HepG2 (cell line): ENCODE results near the gene RPS14. TPM values are rescaled to one million over a fixed set of nuclear protein-coding genes. Genes with fewer than 3 reads are reported as not detected.

Experiments used
- ARHGAP35 ChIP-seq: sonication (generic); formaldehyde crosslinking; IDR thresholded peaks from 2 replicates; pipeline ENCODE4 v1.9.0; 2022; ENCODE audit warnings: mild to moderate bottlenecking, inconsistent platforms, moderate library complexity, missing genetic modification reagents, borderline replicate concordance
- ATF3 ChIP-seq: sonication (generic); formaldehyde crosslinking; IDR thresholded peaks from 2 replicates; pipeline ENCODE4 v1.4.0; 2020; ENCODE audit warnings: missing genetic modification reagents
- ATF7 ChIP-seq, 2 experiments: fragments of 450-650 bp in 1 of 2; sonication (generic) in 1 of 2; formaldehyde crosslinking in 1 of 2; IDR thresholded peaks; 2 replicates each; pipeline versions ENCODE4 v1.4.0 to v1.6.1; 2016 to 2020; ENCODE audit warnings: antibody characterized with exemption in 1 of 2, mild to moderate bottlenecking in 1 of 2, missing genetic modification reagents in 1 of 2
- DPF2 ChIP-seq: sonication (generic); formaldehyde crosslinking; IDR thresholded peaks from 2 replicates; pipeline ENCODE4 v1.4.0; 2020; ENCODE audit warnings: mild to moderate bottlenecking, low read depth, missing genetic modification reagents, borderline replicate concordance
- DR1 ChIP-seq: sonication (generic); formaldehyde crosslinking; IDR thresholded peaks from 2 replicates; pipeline ENCODE4 v1.8.0; 2021; ENCODE audit warnings: mild to moderate bottlenecking, missing genetic modification reagents, inconsistent platforms
- ELF4 ChIP-seq: sonication (generic); formaldehyde crosslinking; IDR thresholded peaks from 2 replicates; pipeline ENCODE4 v1.5.0; 2020; ENCODE audit warnings: missing genetic modification reagents, mild to moderate bottlenecking, moderate library complexity, borderline replicate concordance
- ERF ChIP-seq: IDR thresholded peaks from 2 replicates; pipeline ENCODE4 v1.6.1; 2018; ENCODE audit warnings: missing biosample characterization, missing genetic modification reagents
- HNRNPUL1 ChIP-seq: fragments of 200-400 bp; formaldehyde crosslinking; IDR thresholded peaks from 2 replicates; pipeline ENCODE4 v1.6.1; 2017; ENCODE audit warnings: low read depth, mild to moderate bottlenecking, low read length, moderate library complexity
- KDM4B ChIP-seq: sonication (generic); formaldehyde crosslinking; IDR thresholded peaks from 2 replicates; pipeline ENCODE4 v1.4.0; 2020; ENCODE audit warnings: missing genetic modification reagents
- NFIC ChIP-seq: IDR thresholded peaks from 2 replicates; pipeline ENCODE4 v1.6.1; 2012; ENCODE audit warnings: mild to moderate bottlenecking, low read length, inconsistent platforms
- NFYB ChIP-seq: sonication (generic); formaldehyde crosslinking; IDR thresholded peaks from 2 replicates; pipeline ENCODE4 v1.4.0; 2020; ENCODE audit warnings: missing genetic modification reagents
- POGZ ChIP-seq: sonication (generic); formaldehyde crosslinking; IDR thresholded peaks from 2 replicates; pipeline ENCODE4 v1.4.0; 2020; ENCODE audit warnings: mild to moderate bottlenecking, missing genetic modification reagents
- SALL1 ChIP-seq: sonication (generic); formaldehyde crosslinking; IDR thresholded peaks from 2 replicates; pipeline ENCODE4 v1.8.0; 2022; ENCODE audit warnings: mild to moderate bottlenecking, missing genetic modification reagents
- SRSF9 ChIP-seq: fragments of 200-400 bp; formaldehyde crosslinking; IDR thresholded peaks from 2 replicates; pipeline ENCODE4 v1.6.1; 2018; ENCODE audit warnings: borderline replicate concordance, mild to moderate bottlenecking, low read depth, low read length; ENCODE audit not compliant: insufficient read depth, poor library complexity, severe bottlenecking
- ZFX ChIP-seq: sonication (generic); formaldehyde crosslinking; IDR thresholded peaks from 2 replicates; pipeline ENCODE4 v1.4.0; 2020; ENCODE audit warnings: mild to moderate bottlenecking, low read depth, missing genetic modification reagents, moderate library complexity
- ZNF17 ChIP-seq: sonication (generic); formaldehyde crosslinking; IDR thresholded peaks from 2 replicates; pipeline ENCODE4 v1.5.0; 2020; ENCODE audit warnings: mild to moderate bottlenecking, missing genetic modification reagents
- ZNF660 ChIP-seq: sonication (generic); formaldehyde crosslinking; IDR thresholded peaks from 2 replicates; pipeline ENCODE4 v1.5.1; 2020; ENCODE audit warnings: mild to moderate bottlenecking, low read depth, missing genetic modification reagents, borderline replicate concordance
- ZSCAN25 ChIP-seq: sonication (generic); formaldehyde crosslinking; IDR thresholded peaks from 2 replicates; pipeline ENCODE4 v1.8.0; 2022; ENCODE audit warnings: mild to moderate bottlenecking, missing genetic modification reagents
- polyA plus RNA-seq, 8 experiments: library from polyadenylated mRNA; depleted of rRNA in 3 of 8; stranded (reverse) in 7 of 8; unstranded in 1 of 8; fragments of >200 nt; fragmentation: Illumina TruSeq in 4 of 8; extraction: Trizol in 4 of 8; gene quantifications; 2 replicates each; pipeline versions ENCODE4 v1.2.1 to v1.2.3, GENCODE V29; 2011 to 2016; ENCODE audit warnings: low read depth in 4 of 8, missing spikeins in 1 of 8, mixed read lengths in 1 of 8; ENCODE audit not compliant: insufficient read depth in 1 of 8
- total RNA-seq, 5 experiments: library from RNA; depleted of rRNA; stranded (reverse); fragments of >200 nt; fragmentation: Illumina TruSeq; extraction: Trizol; gene quantifications; 2 replicates each; pipeline ENCODE4 v1.2.3, GENCODE V29; 2016; ENCODE audit warnings: low read depth in 1 of 5
- TF ChIP-seq, protein P1 (sequence below): sonication (generic); formaldehyde crosslinking; IDR thresholded peaks from 2 replicates; pipeline ENCODE4 v1.4.0; 2020; ENCODE audit warnings: missing genetic modification reagents
- TF ChIP-seq, protein P2 (sequence below): sonication (generic); formaldehyde crosslinking; IDR thresholded peaks from 2 replicates; pipeline ENCODE4 v1.4.0; 2020; ENCODE audit warnings: missing genetic modification reagents
- TF ChIP-seq, protein P3 (sequence below): sonication (generic); formaldehyde crosslinking; IDR thresholded peaks from 2 replicates; pipeline ENCODE4 v1.4.0; 2020; ENCODE audit warnings: missing genetic modification reagents, mild to moderate bottlenecking, borderline replicate concordance
- TF ChIP-seq, protein P4 (sequence below): sonication (generic); formaldehyde crosslinking; conservative IDR thresholded peaks from 2 replicates; pipeline ENCODE4 v1.4.0; 2020; ENCODE audit warnings: missing genetic modification reagents

Gene RPS14
- total and polyA plus RNA-seq, 2 of the 13 experiments (the other 11 are each of a cell fraction or from before 2014, with no cell fraction given) = 2,116 to 3,295 TPM

DNA sequence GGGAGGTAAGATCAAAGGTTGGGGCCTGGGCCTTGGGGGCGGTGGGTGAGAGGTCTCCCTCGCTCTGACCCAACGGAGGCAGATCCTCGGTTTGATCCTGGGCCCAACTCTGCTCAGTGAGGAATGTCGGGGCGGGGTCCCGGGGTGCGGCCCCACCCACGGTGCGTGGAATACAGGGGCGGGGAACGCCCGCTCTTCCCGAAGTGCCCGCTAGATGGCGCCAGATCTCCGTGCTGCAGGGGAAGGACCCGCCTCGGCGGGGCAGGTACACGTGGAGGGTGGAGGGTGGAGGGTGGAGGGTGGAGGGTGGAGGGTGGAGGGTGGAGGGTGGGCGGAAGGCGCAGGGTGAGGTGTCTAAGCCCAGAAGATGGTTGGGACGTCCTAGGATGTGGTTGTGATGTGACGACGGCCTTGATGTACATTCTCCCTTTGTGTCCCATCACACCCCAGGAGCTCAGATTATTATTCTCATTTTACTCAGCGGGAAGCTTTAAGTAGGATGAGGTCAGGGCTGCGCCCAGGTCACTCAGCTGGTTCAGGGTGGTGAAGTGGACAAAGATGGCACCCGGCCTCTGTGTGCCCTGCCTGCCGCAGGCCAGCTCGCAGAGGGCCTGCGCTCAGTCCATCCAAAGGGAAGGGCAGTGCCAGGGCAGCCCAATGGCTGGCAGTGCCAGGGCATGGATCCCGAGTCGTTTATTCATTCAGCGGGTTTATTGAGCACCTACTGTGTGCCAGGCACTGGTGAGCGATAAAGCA is 9.4 kb upstream of the RPS14 start (continued):
- TF ChIP-seq ATF3 (CRISPR knock-in tag) (no peak), ATF7 (IDR thresholded peaks at IDR 0.05) (no peak), ATF7 (CRISPR knock-in tag; IDR thresholded peaks at IDR 0.05) (no peak), ERF (CRISPR knock-in tag) (0 out of 2 replicates have a peak, but pooled peaks have one; percentile 43), DR1 (CRISPR knock-in tag) (no peak), SRSF9 (no peak), KDM4B (CRISPR knock-in tag) (0 out of 2 replicates have a peak, but pooled peaks have one; percentile 35), DPF2 (CRISPR knock-in tag) (no peak), ZNF660 (CRISPR knock-in tag) (no peak), ARHGAP35 (CRISPR knock-in tag) (no peak), ZFX (peak; percentile 37; the same call in 1 of the 2 replicates), POGZ (CRISPR knock-in tag) (no peak), SALL1 (CRISPR knock-in tag) (peak; percentile 51), ZSCAN25 (CRISPR knock-in tag) (peak; percentile 92), ZNF17 (CRISPR knock-in tag) (no peak), NFYB (CRISPR knock-in tag) (no peak), ELF4 (no peak), HNRNPUL1 (no peak), NFIC (no peak)
- TF ChIP-seq, protein P1, sequence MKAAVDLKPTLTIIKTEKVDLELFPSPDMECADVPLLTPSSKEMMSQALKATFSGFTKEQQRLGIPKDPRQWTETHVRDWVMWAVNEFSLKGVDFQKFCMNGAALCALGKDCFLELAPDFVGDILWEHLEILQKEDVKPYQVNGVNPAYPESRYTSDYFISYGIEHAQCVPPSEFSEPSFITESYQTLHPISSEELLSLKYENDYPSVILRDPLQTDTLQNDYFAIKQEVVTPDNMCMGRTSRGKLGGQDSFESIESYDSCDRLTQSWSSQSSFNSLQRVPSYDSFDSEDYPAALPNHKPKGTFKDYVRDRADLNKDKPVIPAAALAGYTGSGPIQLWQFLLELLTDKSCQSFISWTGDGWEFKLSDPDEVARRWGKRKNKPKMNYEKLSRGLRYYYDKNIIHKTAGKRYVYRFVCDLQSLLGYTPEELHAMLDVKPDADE (CRISPR knock-in tag) = no peak
- TF ChIP-seq, protein P2, sequence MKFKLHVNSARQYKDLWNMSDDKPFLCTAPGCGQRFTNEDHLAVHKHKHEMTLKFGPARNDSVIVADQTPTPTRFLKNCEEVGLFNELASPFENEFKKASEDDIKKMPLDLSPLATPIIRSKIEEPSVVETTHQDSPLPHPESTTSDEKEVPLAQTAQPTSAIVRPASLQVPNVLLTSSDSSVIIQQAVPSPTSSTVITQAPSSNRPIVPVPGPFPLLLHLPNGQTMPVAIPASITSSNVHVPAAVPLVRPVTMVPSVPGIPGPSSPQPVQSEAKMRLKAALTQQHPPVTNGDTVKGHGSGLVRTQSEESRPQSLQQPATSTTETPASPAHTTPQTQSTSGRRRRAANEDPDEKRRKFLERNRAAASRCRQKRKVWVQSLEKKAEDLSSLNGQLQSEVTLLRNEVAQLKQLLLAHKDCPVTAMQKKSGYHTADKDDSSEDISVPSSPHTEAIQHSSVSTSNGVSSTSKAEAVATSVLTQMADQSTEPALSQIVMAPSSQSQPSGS (CRISPR knock-in tag) = 0 out of 2 replicates have a peak, but pooled peaks have one; percentile 22
- TF ChIP-seq, protein P3, sequence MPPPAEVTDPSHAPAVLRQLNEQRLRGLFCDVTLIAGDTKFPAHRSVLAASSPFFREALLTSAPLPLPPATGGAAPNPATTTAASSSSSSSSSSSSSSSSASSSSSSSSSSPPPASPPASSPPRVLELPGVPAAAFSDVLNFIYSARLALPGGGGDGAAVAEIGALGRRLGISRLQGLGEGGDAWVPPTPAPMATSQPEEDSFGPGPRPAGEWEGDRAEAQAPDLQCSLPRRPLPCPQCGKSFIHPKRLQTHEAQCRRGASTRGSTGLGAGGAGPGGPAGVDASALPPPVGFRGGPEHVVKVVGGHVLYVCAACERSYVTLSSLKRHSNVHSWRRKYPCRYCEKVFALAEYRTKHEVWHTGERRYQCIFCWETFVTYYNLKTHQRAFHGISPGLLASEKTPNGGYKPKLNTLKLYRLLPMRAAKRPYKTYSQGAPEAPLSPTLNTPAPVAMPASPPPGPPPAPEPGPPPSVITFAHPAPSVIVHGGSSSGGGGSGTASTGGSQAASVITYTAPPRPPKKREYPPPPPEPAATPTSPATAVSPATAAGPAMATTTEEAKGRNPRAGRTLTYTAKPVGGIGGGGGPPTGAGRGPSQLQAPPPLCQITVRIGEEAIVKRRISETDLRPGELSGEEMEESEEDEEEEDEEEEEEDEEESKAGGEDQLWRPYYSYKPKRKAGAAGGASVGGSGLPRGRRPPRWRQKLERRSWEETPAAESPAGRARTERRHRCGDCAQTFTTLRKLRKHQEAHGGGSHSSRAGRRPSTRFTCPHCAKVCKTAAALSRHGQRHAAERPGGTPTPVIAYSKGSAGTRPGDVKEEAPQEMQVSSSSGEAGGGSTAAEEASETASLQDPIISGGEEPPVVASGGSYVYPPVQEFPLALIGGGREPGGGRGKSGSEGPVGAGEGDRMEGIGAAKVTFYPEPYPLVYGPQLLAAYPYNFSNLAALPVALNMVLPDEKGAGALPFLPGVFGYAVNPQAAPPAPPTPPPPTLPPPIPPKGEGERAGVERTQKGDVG (CRISPR knock-in tag) = no peak
- TF ChIP-seq, protein P4, sequence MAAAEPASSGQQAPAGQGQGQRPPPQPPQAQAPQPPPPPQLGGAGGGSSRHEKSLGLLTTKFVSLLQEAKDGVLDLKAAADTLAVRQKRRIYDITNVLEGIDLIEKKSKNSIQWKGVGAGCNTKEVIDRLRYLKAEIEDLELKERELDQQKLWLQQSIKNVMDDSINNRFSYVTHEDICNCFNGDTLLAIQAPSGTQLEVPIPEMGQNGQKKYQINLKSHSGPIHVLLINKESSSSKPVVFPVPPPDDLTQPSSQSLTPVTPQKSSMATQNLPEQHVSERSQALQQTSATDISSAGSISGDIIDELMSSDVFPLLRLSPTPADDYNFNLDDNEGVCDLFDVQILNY (CRISPR knock-in tag) = no peak
